ENCODE data around the gene SYS1.

GRCh38 chr20:45316150-45317080, 46.5 kb upstream of the SYS1 start:
- TF ChIP-seq CTCF (IDR thresholded peaks at IDR 0.05; ENCODE audit: low read length) (no peak), EZH2phosphoT487 (IDR thresholded peaks at IDR 0.05; ENCODE audit: low read length) (no peak), EZH2 (optimal IDR thresholded peaks at IDR 0.05; ENCODE audit: low read depth, low read length) (no peak)

Data from MM.1S (cell line).